Stimulated activated naive CD8-positive, alpha-beta T cell treated with anti-CD3 and anti-CD28 coated beads, Interleukin-15, amount 100 ng/mL, for 72 hours (primary cell): Measurements from ENCODE around the gene USP40.

Experiments used
- ATAC-seq: fragments of 150-1000 bp; cut with Tn5 transposase; 2 replicates; pipeline ENCODE4 v1.10.0; 2021; ENCODE audit warnings: mild to moderate bottlenecking, moderate library complexity
- DNase-seq, 2 donors: peaks; one replicate each; pipeline ENCODE4 v3.0.0; 2021 to 2022
- H3K27ac Mint-ChIP-seq, 2 donors: one replicate each; pipeline ENCODE4 v1.8.0; 2022; ENCODE audit warnings: mild to moderate bottlenecking in 2 of 2, mixed read lengths in 2 of 2, moderate library complexity in 2 of 2
- H3K27me3 Mint-ChIP-seq: one replicate; pipeline ENCODE4 v1.8.0; 2022; ENCODE audit warnings: mixed read lengths
- H3K4me1 Mint-ChIP-seq: one replicate; pipeline ENCODE4 v1.8.0; 2022; ENCODE audit warnings: mild to moderate bottlenecking, mixed read lengths
- H3K4me3 Mint-ChIP-seq, 2 donors: one replicate each; pipeline ENCODE4 v1.8.0; 2022; ENCODE audit warnings: mild to moderate bottlenecking in 2 of 2, mixed read lengths in 2 of 2, moderate library complexity in 1 of 2
- H3K9me3 Mint-ChIP-seq, 2 donors: one replicate each; pipeline ENCODE4 v1.8.0; 2022; ENCODE audit warnings: mixed read lengths in 2 of 2

Gene USP40

DNA sequence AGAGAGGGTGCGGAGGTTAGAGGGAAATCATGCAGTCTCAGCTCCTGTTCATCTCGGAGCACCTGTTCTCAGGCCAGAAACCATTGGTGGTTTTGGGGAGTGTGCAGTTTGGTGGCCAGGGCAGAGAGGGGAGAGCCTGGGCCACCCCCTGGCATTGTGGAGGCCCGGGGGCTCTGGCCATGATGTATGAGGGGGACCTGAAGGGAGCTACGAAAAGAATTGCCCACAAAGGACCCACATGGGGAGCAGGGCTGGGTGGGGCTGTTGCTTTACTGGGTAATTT lies 124.6 kb downstream of the USP40 start:
- H3K4me3 Mint-ChIP-seq: no peak overlapping the region
- H3K4me1 Mint-ChIP-seq: peaks cover 47% of the 10 kb centered on the region
- DNase-seq: no peak
- no peak overlapping the region for H3K27ac Mint-ChIP-seq
- ATAC-seq: no peak
- no peaks in the 10 kb centered on the region for H3K27me3 Mint-ChIP-seq
- no peaks in the 10 kb centered on the region for H3K9me3 Mint-ChIP-seq

DNA sequence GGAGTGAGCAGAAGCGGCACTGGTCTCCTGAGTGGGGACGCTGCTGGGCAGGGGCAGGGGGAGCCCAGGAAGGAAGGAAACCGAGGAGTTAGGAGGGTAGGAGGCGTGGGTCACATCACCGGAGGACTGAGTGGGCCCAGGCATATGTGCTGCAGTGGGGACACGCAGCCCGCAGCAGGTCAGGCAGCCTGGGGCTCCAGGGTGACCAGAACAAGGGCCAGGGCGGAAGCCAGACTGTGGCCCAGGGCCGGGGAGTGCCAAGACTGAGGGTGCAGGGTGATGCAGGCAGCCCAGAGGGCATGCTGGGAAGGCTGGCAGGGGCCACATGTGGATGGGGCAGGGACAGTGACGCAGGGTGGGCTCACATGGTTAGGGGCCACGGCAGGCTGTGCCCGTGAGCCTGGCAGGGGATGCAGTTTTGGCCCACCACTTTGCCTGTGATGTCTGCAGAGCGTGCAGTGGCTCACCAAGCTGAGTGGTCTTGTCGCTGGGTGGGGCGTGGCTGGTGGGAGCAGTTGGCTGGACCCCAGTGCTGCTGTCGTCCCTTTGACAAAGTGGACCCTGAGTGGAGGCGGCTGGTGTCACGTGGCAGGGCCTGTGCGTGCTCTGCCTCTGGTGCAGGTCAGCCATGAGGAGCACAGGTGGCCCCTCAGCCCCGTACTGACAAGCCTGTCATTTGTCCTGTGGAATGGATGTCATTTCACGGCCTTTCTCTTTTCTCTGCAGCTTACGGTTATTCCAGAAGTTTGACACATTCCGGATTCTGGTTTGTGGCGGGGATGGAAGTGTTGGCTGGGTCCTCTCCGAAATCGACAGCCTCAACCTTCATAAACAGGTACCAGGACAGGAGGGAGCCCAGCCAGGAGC lies 125.2 kb downstream of the USP40 start:
- Mint-ChIP-seq H3K27ac (peak overlapping the region in 1 of 2 donors; percentile 92), H3K27me3 (no peaks in the 10 kb centered on the region), H3K4me3 (no peak overlapping the region), H3K9me3 (no peaks in the 10 kb centered on the region), H3K4me1 (peaks cover 53% of the 10 kb centered on the region)
- ATAC-seq: no peak
- DNase-seq: no peak

DNA sequence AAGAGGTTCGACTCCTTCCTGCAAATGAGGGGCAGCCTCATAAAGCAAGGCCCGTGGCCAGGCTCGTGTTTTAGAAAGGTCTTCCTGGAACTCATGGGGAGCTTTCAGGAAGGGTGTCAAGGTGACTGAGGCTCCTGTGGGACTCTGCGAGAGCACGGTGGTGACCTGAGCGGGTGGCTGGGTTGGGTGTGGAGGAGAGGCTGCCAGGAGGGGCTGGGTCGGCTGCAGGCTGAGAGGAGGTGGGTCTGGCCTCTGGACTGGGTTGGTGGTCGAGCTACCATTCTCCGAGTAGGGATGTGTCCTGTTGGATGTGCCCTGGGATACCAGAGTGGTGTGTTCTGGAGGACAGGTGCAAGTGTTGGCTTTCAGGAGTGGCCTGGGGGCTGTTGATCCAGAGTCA lies 125.9 kb downstream of the USP40 start:
- H3K4me3 Mint-ChIP-seq: no peak overlapping the region
- no peak for ATAC-seq

DNA sequence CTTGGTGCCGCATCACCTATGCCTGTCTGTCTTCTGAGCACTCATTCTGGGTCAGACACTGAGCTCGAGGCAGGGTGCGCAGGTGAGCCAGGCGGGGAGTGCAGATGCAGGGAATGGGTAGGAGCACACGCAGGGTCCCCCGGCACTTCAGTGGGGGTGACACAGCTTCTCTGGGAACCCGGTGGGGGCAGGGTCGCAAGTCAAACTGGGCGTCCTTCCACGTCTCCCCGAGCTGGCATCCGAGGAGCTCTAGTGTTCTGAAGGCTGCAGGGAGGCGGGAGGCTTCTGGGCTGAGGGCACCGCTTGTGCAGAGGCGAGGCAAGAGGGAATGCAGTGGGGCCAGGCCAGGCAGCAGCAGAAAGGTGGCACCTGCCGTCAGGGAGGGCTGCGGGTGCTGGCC lies 126.3 kb downstream of the USP40 start:
- no peak overlapping the region for H3K4me3 Mint-ChIP-seq
- no peak for DNase-seq
- H3K4me1 Mint-ChIP-seq: peaks cover 59% of the 10 kb centered on the region
- peak overlapping the region; percentile 71 to 82 for H3K27ac Mint-ChIP-seq
- H3K27me3 Mint-ChIP-seq: no peaks in the 10 kb centered on the region
- no peaks in the 10 kb centered on the region for H3K9me3 Mint-ChIP-seq
- no peak for ATAC-seq

More for the DNA sequence above, 125.9 kb downstream of the USP40 start:
- DNase-seq: no peak
- peaks cover 55% of the 10 kb centered on the region for H3K4me1 Mint-ChIP-seq
- H3K27me3 Mint-ChIP-seq: no peaks in the 10 kb centered on the region
- peak overlapping the region in 1 of 2 donors; percentile 92 for H3K27ac Mint-ChIP-seq
- no peaks in the 10 kb centered on the region for H3K9me3 Mint-ChIP-seq

DNA sequence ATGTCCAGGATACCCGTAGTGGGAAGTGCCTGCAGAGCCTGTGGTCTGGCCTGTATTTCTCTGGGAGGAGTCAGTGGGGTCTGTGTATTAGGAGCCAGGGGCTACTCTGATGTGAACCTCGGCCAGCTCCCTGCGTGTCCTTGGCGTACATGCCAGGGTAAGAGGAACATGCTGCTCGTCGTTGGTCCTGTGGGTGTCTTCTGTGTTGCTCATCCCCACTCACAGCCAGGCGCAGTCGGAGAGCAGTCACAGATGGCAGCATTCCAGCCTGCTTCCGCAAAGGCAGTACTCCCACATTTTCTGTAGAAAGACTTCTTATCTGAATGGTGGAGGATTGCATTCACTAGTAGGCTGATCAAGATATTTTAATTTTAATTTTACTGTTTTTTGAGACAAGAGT lies 127.4 kb downstream of the USP40 start:
- no peaks in the 10 kb centered on the region for H3K27me3 Mint-ChIP-seq
- H3K9me3 Mint-ChIP-seq: no peaks in the 10 kb centered on the region
- no peak for DNase-seq
- ATAC-seq: no peak
- H3K4me1 Mint-ChIP-seq: peaks cover 67% of the 10 kb centered on the region
- H3K27ac Mint-ChIP-seq: no peak overlapping the region
- no peak overlapping the region for H3K4me3 Mint-ChIP-seq

DNA sequence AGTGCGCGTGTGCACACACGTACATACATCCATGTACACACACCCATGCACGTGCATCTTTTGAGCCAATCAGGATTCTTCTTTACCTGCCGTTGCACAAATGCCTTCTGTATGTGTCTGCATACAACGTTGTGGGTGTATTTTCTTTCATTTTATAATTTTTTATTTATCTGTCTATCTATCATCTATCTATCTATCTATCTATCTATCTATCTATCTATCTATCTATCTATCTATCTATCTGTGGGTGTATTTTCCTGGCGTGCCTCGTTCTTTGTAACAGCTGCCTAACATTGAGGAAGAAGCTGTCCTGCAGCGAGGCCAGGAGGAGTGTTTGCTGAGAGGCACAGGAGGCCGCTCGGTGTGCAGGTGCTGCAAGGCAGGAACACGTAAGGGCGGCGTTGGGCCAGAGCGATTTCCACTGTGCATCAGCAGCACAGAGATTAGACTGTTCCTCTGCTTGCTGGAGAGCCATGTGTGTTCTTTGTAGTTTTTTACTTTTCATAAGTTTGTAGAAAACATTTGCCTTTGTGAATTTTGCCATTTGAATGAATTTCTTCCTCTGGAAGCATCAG lies 127.9 kb downstream of the USP40 start:
- peaks cover 61% of the 10 kb centered on the region for H3K4me1 Mint-ChIP-seq
- ATAC-seq (no peak), DNase-seq (no peak)
- H3K27me3 Mint-ChIP-seq: no peaks in the 10 kb centered on the region
- no peaks in the 10 kb centered on the region for H3K9me3 Mint-ChIP-seq
- H3K27ac Mint-ChIP-seq: no peak overlapping the region
- H3K4me3 Mint-ChIP-seq: no peak overlapping the region

DNA sequence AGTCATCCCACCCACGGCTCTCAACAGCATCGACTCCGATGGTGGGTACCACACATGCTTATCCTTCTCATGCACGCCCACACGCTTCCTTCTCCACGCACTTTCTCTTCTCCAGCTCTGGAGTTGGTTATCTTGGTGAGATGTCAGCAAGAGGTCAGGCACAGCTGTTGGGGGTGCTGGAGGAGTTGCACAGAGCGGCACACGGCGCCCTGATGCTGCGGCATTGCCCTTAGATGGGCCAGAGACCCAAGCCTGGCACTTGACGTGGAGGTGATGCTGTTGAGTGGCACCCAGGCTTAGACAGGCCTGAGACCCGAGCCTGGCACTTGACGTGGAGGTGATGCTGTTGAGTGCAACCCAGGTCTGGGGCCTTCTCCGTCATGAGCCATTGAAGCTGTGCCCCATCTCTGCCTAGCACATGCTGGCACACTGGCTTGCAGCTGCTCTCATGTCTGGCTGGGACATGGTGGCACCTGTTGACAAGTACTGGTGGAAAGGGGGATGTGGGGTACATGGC lies 129.1 kb downstream of the USP40 start:
- Mint-ChIP-seq H3K9me3 (no peaks in the 10 kb centered on the region), H3K27me3 (no peaks in the 10 kb centered on the region), H3K4me1 (peaks cover 50% of the 10 kb centered on the region), H3K27ac (no peak overlapping the region), H3K4me3 (no peak overlapping the region)
- no peak for ATAC-seq
- no peak for DNase-seq

DNA sequence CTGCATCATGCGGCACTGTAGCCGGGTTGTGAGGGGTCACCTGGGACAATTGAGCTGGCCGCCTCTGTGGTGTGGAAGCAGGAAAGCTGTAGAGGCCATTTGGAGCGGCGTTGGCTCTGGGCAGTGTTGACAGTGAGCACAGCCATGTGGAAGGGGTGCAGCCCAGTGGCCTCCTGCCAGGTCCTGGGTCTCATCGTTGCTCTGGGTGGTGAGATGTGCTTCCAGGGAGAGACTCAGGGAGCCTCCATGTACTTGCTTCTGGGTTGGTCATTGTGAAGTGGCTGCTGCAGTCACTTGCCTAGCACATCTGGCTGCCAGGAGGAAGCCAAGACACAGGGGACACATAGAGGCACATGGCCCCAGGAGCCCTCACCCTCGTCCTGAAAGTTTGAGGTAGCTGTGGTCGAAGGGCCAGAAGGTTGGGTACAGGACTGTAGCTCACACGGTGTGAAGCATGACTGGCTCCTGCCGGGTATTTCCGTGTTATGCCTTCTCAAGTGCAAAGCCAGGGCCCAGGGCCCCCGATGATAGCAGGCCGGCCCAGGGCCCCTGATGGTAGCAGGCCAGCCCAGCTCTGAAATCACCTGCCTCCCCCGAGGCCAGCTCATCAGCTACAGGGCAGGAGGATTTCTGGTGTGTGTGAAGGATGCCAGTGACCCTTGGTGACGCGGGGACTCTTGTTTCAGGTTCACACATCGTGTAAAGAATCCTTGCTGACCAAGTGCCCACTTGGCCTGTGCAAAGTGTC lies 129.7 kb downstream of the USP40 start:
- H3K27ac Mint-ChIP-seq: peak overlapping the region in 1 of 2 donors; percentile 65
- H3K27me3 Mint-ChIP-seq: no peaks in the 10 kb centered on the region
- H3K4me3 Mint-ChIP-seq: no peak overlapping the region
- ATAC-seq: no peak
- H3K4me1 Mint-ChIP-seq: peaks cover 44% of the 10 kb centered on the region
- no peak for DNase-seq
- no peaks in the 10 kb centered on the region for H3K9me3 Mint-ChIP-seq

DNA sequence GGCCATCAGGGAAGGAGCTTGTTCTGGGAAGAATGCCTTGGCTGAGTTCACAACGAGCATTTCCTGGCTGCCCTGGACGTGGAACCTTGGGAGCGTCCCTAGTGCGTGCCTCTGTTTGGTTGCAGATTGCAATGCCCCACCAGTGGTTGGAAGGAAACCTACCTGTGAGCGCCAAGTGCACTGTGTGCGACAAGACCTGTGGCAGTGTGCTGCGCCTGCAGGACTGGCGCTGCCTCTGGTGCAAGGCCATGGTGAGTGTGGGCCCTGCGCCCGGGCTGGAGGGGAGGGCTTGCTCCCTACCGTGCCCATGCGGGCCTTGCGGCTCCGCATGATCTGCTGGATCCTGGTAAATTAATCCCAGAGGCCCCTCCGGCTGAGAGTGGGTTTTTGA lies 130.4 kb downstream of the USP40 start:
- Mint-ChIP-seq H3K27ac (peak overlapping the region in 1 of 2 donors; percentile 68), H3K27me3 (no peaks in the 10 kb centered on the region), H3K9me3 (no peaks in the 10 kb centered on the region), H3K4me3 (no peak overlapping the region), H3K4me1 (peaks cover 38% of the 10 kb centered on the region)
- DNase-seq (no peak), ATAC-seq (no peak)

DNA sequence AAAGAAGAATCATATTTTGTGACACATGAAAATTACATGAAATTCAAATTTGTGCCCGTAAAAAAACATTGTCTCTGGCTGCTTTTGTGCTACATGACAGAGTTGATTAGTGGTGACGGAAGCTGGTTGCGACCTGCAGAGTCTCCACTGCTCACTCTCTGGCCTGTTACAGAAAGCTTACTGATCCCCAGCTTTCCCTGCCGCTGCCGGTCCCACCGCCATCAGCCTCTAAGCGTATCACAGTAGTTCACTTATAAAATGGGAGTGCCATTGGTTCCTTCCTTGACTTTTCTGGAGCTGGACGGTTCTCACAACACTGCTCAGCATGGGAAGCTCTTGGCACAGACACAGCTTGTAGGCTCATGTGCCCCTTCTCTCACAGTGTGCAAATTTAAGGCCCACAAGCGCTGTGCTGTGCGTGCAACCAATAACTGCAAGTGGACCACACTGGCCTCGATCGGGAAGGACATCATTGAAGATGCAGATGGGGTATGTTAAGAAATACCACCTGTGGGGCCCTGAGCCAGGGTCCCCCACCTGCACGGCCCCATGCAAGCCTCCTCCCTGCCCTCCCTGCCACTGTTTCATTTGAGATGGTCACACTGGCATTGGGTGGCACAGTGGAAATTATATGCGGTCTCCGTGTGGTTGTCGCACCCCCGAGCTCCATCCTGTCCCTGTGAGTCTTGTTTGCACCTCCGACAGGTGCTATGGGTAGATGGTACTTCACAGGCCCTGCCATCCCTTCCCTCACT lies 131.0 kb downstream of the USP40 start:
- no peaks in the 10 kb centered on the region for H3K27me3 Mint-ChIP-seq
- ATAC-seq: no peak
- H3K4me3 Mint-ChIP-seq: no peak overlapping the region
- peaks cover 32% of the 10 kb centered on the region for H3K4me1 Mint-ChIP-seq
- H3K9me3 Mint-ChIP-seq: no peaks in the 10 kb centered on the region
- peak overlapping the region in 1 of 2 donors; percentile 68 for H3K27ac Mint-ChIP-seq
- DNase-seq: no peak

DNA sequence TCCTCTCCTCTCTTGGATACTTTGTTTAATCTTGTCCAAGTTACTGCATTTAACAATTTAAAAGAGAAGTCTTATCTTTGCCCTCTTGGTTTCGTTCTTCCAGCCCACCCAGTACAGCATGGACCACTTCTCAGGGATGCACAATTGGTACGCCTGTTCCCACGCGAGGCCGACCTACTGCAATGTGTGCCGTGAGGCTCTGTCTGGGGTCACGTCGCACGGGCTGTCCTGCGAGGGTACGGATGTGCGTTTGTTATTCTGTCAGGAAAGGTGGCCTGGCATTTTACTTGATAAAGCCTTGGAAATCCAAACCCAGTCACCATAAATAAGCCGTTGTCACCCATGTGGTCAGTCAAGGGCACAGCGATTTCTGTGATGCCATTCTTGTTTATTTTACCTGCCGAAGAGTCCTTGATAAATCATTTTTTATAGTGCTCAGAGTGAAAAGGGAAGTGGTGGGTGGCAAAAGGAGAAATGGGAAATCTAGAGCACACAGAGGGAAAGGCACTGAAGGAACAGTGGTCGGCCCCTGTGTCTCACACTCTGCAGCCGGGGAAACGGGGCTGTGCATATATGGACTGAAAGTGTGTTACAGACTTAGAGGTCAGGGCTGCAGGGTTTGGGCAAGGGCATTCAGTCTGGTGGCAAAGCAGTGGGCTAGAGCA lies 131.8 kb downstream of the USP40 start:
- DNase-seq (no peak), ATAC-seq (no peak)
- no peaks in the 10 kb centered on the region for H3K27me3 Mint-ChIP-seq
- no peaks in the 10 kb centered on the region for H3K9me3 Mint-ChIP-seq
- peak overlapping the region in 1 of 2 donors; percentile 5 for H3K27ac Mint-ChIP-seq
- H3K4me1 Mint-ChIP-seq: peaks cover 31% of the 10 kb centered on the region
- H3K4me3 Mint-ChIP-seq: no peak overlapping the region

DNA sequence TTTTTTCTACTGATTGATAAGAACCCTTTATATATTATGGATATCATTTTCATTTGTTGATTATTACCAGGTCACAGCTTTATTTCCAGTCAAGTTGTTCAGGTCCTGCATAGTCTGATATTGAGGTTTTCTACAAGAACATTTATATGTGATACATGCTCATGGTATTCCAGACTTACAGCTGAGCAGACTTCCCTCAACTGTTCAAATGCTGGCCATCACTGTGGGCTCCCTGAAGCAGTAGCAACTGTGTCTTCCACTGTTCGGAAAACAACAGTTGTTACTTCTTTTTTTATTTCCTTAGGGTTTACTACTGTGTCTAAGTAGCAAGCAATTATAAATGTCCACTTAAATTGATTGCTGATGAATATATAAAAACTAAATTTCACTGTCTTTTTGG lies 132.8 kb downstream of the USP40 start:
- Mint-ChIP-seq H3K27ac (peak overlapping the region in 1 of 2 donors; percentile 13), H3K4me1 (peaks cover 39% of the 10 kb centered on the region), H3K9me3 (no peaks in the 10 kb centered on the region), H3K27me3 (no peaks in the 10 kb centered on the region), H3K4me3 (no peak overlapping the region)
- no peak for ATAC-seq
- DNase-seq: no peak

DNA sequence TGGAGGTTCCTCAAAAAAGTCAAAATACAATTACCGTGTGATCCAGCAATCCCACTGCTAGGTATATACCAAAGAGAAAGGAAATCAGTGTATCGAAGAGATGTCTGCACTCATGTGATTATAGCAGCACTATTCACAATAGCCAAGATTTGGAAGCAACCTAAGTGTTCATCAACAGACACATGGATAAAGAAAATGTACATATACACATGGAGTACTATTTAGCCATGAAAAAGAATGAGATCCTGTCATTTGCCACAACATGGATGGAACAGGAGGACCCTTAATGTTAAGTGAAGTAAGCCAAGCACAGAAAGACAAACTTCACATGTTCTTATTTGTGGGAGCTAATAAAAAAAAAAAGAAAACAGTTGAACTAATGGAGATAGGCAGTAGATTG lies 133.6 kb downstream of the USP40 start:
- Mint-ChIP-seq H3K4me3 (no peak overlapping the region), H3K27me3 (no peaks in the 10 kb centered on the region), H3K27ac (no peak overlapping the region), H3K9me3 (no peaks in the 10 kb centered on the region), H3K4me1 (peaks cover 44% of the 10 kb centered on the region)
- ATAC-seq (no peak), DNase-seq (no peak)

DNA sequence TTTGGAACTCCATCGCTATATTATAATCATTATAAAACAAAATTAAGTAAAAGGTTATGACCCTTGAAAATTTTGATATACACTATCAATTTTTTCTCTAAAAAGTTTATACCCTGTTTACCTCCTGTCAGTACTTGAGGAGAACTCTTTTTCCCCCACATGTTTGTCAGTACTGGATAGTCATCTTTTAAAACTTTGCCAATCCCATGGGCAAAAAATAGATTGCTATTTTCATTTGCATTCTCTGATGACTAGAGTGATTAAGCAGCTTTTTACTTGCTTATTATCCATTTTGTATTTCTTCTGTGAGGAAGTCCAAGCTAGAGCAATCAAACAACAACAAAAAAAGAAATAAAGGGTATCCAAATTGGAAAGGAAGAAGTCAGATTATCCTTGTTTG lies 135.9 kb downstream of the USP40 start:
- no peak for DNase-seq
- Mint-ChIP-seq H3K9me3 (peaks cover 10 to 16% of the 10 kb centered on the region in 2 donors), H3K4me3 (no peak overlapping the region), H3K4me1 (peaks cover 59% of the 10 kb centered on the region), H3K27me3 (no peaks in the 10 kb centered on the region), H3K27ac (no peak overlapping the region)
- ATAC-seq: no peak

DNA sequence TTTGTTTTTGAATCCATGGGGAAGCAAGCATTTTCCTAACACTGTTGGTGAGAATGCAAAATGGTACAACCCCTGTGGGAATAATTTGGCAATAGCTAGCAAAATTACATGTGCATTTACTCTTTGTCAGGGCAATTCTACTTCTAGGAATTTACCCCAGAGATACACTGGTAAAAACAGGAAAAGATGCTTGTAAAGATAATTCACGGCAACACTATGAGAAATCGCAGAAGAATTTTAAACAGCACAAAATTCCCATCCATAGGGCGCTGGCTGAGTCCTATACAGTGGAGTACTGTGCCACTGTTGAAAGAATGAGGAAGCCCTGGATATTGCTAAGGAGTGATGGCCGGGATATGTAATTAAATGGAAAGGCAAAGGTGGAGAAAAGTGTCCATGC lies 136.5 kb downstream of the USP40 start:
- Mint-ChIP-seq H3K4me3 (no peak overlapping the region), H3K27me3 (no peaks in the 10 kb centered on the region), H3K27ac (no peak overlapping the region), H3K4me1 (peaks cover 57% of the 10 kb centered on the region), H3K9me3 (peaks cover 10 to 17% of the 10 kb centered on the region in 2 donors)
- ATAC-seq (no peak), DNase-seq (no peak)
